CD8-positive, alpha-beta memory T cell (primary cell): ENCODE measurements around the gene AGAP1. TPM values are rescaled to one million over a fixed set of nuclear protein-coding genes. Genes with fewer than 3 reads are reported as not detected.

Experiments
- CTCF ChIA-PET: fragments of 350-600 bp; sonication (Branson Sonifier 250); formaldehyde crosslinking; loops from one replicate; lab custom pipeline; 2021; ENCODE audit warnings: antibody characterized with exemption; lab: Charles Lee
- POLR2A ChIA-PET: fragments of 350-600 bp; sonication (Branson Sonifier 250); formaldehyde crosslinking; loops from one replicate; lab custom pipeline; 2021; ENCODE audit warnings: antibody characterized with exemption; lab: Charles Lee
- DNase-seq, 5 donors: peaks; one replicate each; pipeline versions ENCODE4 v3.0.0 to v3.0.0-alpha.2; 2020 to 2022; ENCODE audit warnings: mixed read lengths in 1 of 5
- H3K27ac ChIP-seq: one replicate; pipeline ENCODE4 v1.7.0; 2013; ENCODE audit warnings: low read depth, mild to moderate bottlenecking, low read length, moderate library complexity
- H3K27me3 ChIP-seq: 2 replicates; pipeline ENCODE4 v1.7.0; 2013; ENCODE audit warnings: low read length, mild to moderate bottlenecking; ENCODE audit not compliant: insufficient read depth, poor library complexity, severe bottlenecking
- H3K36me3 ChIP-seq: 2 replicates; pipeline ENCODE4 v1.7.0; 2013; ENCODE audit warnings: mild to moderate bottlenecking, low read length, moderate library complexity; ENCODE audit not compliant: insufficient read depth
- H3K4me1 ChIP-seq: 2 replicates; pipeline ENCODE4 v1.7.0; 2013; ENCODE audit warnings: mild to moderate bottlenecking, low read length, moderate library complexity; ENCODE audit not compliant: insufficient read depth
- H3K4me3 ChIP-seq: 2 replicates; pipeline ENCODE4 v1.7.0; 2013; ENCODE audit warnings: mild to moderate bottlenecking, low read length
- H3K9me3 ChIP-seq: 2 replicates; pipeline ENCODE4 v1.7.0; 2013; ENCODE audit warnings: mild to moderate bottlenecking, low read length
- H3K27ac Mint-ChIP-seq, 8 donors: one replicate each; pipeline ENCODE4 v1.8.0; 2020 to 2021; ENCODE audit warnings: mixed read lengths in 8 of 8, mild to moderate bottlenecking in 6 of 8, inconsistent platforms in 3 of 8, moderate library complexity in 3 of 8
- H3K27me3 Mint-ChIP-seq, 2 donors: one replicate each; pipeline ENCODE4 v1.8.0; 2020 to 2021; ENCODE audit warnings: mixed read lengths in 2 of 2, mild to moderate bottlenecking in 1 of 2, moderate library complexity in 1 of 2
- H3K36me3 Mint-ChIP-seq, 3 donors: one replicate each; pipeline ENCODE4 v1.8.0; 2020 to 2021; ENCODE audit warnings: mixed read lengths in 3 of 3, inconsistent platforms in 1 of 3, mild to moderate bottlenecking in 1 of 3
- H3K4me1 Mint-ChIP-seq, 3 donors: one replicate each; pipeline ENCODE4 v1.8.0; 2020 to 2021; ENCODE audit warnings: mixed read lengths in 3 of 3, inconsistent platforms in 1 of 3, mild to moderate bottlenecking in 1 of 3
- H3K4me3 Mint-ChIP-seq, 7 donors: one replicate each; pipeline ENCODE4 v1.8.0; 2020 to 2021; ENCODE audit warnings: mixed read lengths in 7 of 7, mild to moderate bottlenecking in 6 of 7, moderate library complexity in 4 of 7, inconsistent platforms in 2 of 7
- H3K9me3 Mint-ChIP-seq, 5 donors: one replicate each; pipeline ENCODE4 v1.8.0; 2020 to 2022; ENCODE audit warnings: mixed read lengths in 5 of 5, mild to moderate bottlenecking in 3 of 5, moderate library complexity in 2 of 5, inconsistent platforms in 1 of 5
- polyA plus RNA-seq: library from polyadenylated mRNA; unstranded; fragments of 300-500 nt; fragmentation: Illumina TruSeq; gene quantifications from one replicate; pipeline ENCODE4 v1.2.3, GENCODE V29; 2021
- total RNA-seq, 2 experiments: library from RNA; stranded (reverse); gene quantifications; one replicate each; pipeline ENCODE4 v1.2.3, GENCODE V29; 2021

AGAP1 gene
- total and polyA plus RNA-seq, 3 experiments from 2014 or later: 1.2 to 3.3 (median 2.7) TPM

- Mint-ChIP-seq H3K27me3 (peaks cover 62 to 69% of the 10 kb centered on the region in 2 donors), H3K27ac (no peak overlapping the region), H3K36me3 (no peaks in the 10 kb centered on the region), H3K9me3 (peaks cover 0 to 3% (median 0%) of the 10 kb centered on the region in 5 donors), H3K4me3 (peak overlapping the region in 1 of 7 donors; percentile 13), H3K4me1 (peaks cover 0 to 3% (median 2%) of the 10 kb centered on the region in 3 donors)
- no peaks in the 10 kb centered on the region for H3K36me3 ChIP-seq
- no peak overlapping the region for H3K4me3 ChIP-seq
- peaks cover 30% of the 10 kb centered on the region for H3K27me3 ChIP-seq
- no peaks in the 10 kb centered on the region for H3K9me3 ChIP-seq
- no peak overlapping the region for H3K27ac ChIP-seq
- DNase-seq: no peak
- no peaks in the 10 kb centered on the region for H3K4me1 ChIP-seq
- POLR2A ChIA-PET: no interaction called here
- CTCF ChIA-PET: interaction anchor here (0.7 kb wide), 1 partner anchor 1218 kb away, joined by 3 read pairs; no protein-coding TSS in a partner anchor
Measured at GRCh38 chr2:236172255-236173035, 678.6 kb downstream of the AGAP1 start.

DNA sequence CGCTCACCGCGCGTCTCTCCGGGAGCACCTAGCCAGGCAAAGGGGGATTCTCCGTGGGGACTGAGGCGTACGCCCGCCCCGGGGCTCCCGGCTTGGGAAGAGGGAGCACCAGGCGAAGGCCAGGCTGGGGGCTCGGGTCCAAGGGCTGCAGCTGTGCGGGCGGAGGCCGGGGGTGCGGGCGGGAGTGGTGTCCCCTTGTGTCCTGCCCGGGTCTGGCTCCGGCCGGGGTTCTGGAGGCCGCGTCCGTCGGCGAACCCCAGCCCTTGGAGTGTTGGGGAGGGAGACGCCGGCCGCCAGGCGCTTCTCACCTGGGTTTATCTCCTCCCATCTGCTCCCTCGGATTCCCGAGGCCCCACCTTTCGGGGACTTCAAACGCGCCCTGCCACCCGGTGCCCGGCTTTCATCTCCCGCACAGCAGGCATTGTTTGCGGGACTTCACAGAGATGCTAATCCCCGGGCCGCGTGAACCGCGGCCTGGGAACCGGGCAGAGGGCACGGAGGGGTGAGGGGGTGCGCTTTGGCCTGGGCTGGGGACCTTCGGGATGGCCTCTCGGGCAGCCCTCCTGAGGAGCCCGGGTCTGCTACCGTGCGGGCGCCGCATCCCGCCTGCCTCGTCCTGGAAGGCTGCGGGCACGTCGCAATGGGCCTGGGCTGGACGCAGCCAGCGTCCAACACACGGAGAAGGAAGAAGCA, 679.3 kb downstream of the AGAP1 start:
- Histone ChIP-seq H3K27ac (no peak overlapping the region), H3K27me3 (peaks cover 30% of the 10 kb centered on the region)
- H3K4me3 Mint-ChIP-seq: no peak overlapping the region

GRCh38 chr2:236173729-236174607, 680.1 kb downstream of the AGAP1 start:
- no peaks in the 10 kb centered on the region for H3K36me3 ChIP-seq
- no peak overlapping the region for H3K27ac ChIP-seq
- Mint-ChIP-seq H3K27ac (no peak overlapping the region), H3K9me3 (peaks cover 0 to 3% (median 0%) of the 10 kb centered on the region in 5 donors), H3K4me1 (peaks cover 5 to 6% (median 5%) of the 10 kb centered on the region in 3 donors), H3K27me3 (peaks cover 66 to 74% of the 10 kb centered on the region in 2 donors), H3K4me3 (no peak overlapping the region), H3K36me3 (no peaks in the 10 kb centered on the region)
- peaks cover 36% of the 10 kb centered on the region for H3K27me3 ChIP-seq
- no peak for DNase-seq
- H3K9me3 ChIP-seq: no peaks in the 10 kb centered on the region
- H3K4me1 ChIP-seq: no peaks in the 10 kb centered on the region
- CTCF ChIA-PET: no interaction called here
- POLR2A ChIA-PET: no interaction called here
- no peak overlapping the region for H3K4me3 ChIP-seq

More for the DNA sequence above, 679.3 kb downstream of the AGAP1 start:
- Histone ChIP-seq H3K4me3 (no peak overlapping the region), H3K9me3 (no peaks in the 10 kb centered on the region), H3K4me1 (no peaks in the 10 kb centered on the region), H3K36me3 (no peaks in the 10 kb centered on the region)
- H3K4me1 Mint-ChIP-seq: peaks cover 1 to 3% (median 2%) of the 10 kb centered on the region in 3 donors
- CTCF ChIA-PET: no interaction called here
- no peaks in the 10 kb centered on the region for H3K36me3 Mint-ChIP-seq
- H3K9me3 Mint-ChIP-seq: peaks cover 0 to 3% (median 0%) of the 10 kb centered on the region in 5 donors
- no peak for DNase-seq
- H3K27me3 Mint-ChIP-seq: peaks cover 62 to 73% of the 10 kb centered on the region in 2 donors
- H3K27ac Mint-ChIP-seq: no peak overlapping the region
- POLR2A ChIA-PET: no interaction called here

DNA sequence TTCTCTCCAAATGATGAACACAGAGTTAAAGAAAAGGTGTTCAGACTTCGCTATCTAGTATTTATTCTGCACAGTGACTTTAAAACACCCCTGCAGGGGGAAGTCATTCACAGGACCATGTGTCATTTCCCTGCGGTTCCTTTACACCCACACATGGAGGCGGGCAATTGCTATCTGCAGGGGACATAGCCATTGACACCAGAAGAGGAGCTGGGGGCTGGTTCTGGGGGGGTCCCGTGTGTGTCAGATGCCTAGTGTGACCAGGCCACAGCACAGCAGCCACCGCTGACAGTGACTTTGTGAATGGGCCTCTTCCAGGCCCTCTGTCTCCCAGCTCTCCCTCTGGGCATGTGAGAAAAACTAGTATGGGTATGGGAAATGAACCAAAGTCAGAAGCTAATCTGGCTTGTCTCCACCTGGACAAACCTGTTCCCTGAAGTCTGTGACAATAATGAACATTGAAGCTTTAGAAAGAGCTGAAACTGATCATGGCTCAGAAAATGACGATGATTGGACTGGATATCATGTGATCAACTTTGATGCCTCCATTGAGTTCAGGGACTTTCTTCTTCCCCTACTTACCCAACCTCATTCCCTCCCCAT, 681.8 kb downstream of the AGAP1 start:
- Mint-ChIP-seq H3K4me3 (no peak overlapping the region), H3K27ac (no peak overlapping the region), H3K4me1 (peaks cover 9 to 15% (median 13%) of the 10 kb centered on the region in 3 donors), H3K27me3 (peaks cover 60 to 71% of the 10 kb centered on the region in 2 donors), H3K9me3 (peaks cover 0 to 5% (median 0%) of the 10 kb centered on the region in 5 donors), H3K36me3 (no peaks in the 10 kb centered on the region)
- no peak for DNase-seq
- CTCF ChIA-PET: no interaction called here
- Histone ChIP-seq H3K27ac (no peak overlapping the region), H3K27me3 (peaks cover 32% of the 10 kb centered on the region), H3K4me3 (no peak overlapping the region), H3K4me1 (no peaks in the 10 kb centered on the region), H3K9me3 (no peaks in the 10 kb centered on the region), H3K36me3 (no peaks in the 10 kb centered on the region)
- POLR2A ChIA-PET: no interaction called here

DNA sequence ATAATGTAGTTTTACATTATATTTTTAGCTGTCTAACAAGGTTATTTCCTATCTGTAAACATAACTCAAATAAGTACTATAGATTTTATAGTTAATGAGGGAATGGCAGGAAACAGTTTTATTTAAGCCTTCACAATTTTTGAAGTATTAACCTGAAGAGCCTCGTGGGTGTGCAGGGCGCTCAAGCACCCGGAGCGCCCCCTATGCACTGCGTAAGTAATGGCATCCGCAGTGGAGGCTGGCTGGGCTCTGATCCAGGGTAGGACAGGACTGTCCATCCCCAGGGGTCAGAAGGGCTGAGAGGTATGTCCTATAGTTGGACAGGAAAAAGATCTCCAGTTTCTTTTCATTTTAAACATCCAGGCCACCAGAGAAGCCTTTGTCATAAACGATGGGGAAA, 682.6 kb downstream of the AGAP1 start:
- CTCF ChIA-PET: no interaction called here
- DNase-seq: no peak
- peaks cover 57 to 71% of the 10 kb centered on the region in 2 donors for H3K27me3 Mint-ChIP-seq
- no peaks in the 10 kb centered on the region for H3K9me3 ChIP-seq
- no peak overlapping the region for H3K27ac ChIP-seq
- H3K4me1 ChIP-seq: no peaks in the 10 kb centered on the region
- H3K27ac Mint-ChIP-seq: no peak overlapping the region
- no peak overlapping the region for H3K4me3 ChIP-seq
- H3K9me3 Mint-ChIP-seq: peaks cover 0 to 5% (median 0%) of the 10 kb centered on the region in 5 donors
- H3K27me3 ChIP-seq: peaks cover 26% of the 10 kb centered on the region
- POLR2A ChIA-PET: no interaction called here
- peak overlapping the region in 1 of 7 donors; percentile 44 for H3K4me3 Mint-ChIP-seq
- no peaks in the 10 kb centered on the region for H3K36me3 ChIP-seq
- H3K4me1 Mint-ChIP-seq: peaks cover 9 to 19% (median 13%) of the 10 kb centered on the region in 3 donors
- no peaks in the 10 kb centered on the region for H3K36me3 Mint-ChIP-seq

GRCh38 chr2:236176951-236177350, 683.1 kb downstream of the AGAP1 start:
- Histone ChIP-seq H3K27ac (no peak overlapping the region), H3K9me3 (no peaks in the 10 kb centered on the region), H3K27me3 (peaks cover 21% of the 10 kb centered on the region), H3K4me3 (no peak overlapping the region), H3K4me1 (no peaks in the 10 kb centered on the region), H3K36me3 (no peaks in the 10 kb centered on the region)
- ChIA-PET CTCF (no interaction called here), POLR2A (no interaction called here)
- no peak overlapping the region for H3K27ac Mint-ChIP-seq
- H3K9me3 Mint-ChIP-seq: peaks cover 0 to 5% (median 0%) of the 10 kb centered on the region in 5 donors
- H3K4me3 Mint-ChIP-seq: no peak overlapping the region
- DNase-seq: no peak
- H3K27me3 Mint-ChIP-seq: peaks cover 53 to 70% of the 10 kb centered on the region in 2 donors
- peaks cover 9 to 18% (median 13%) of the 10 kb centered on the region in 3 donors for H3K4me1 Mint-ChIP-seq
- no peaks in the 10 kb centered on the region for H3K36me3 Mint-ChIP-seq

- no peak overlapping the region for H3K27ac ChIP-seq
- Mint-ChIP-seq H3K27me3 (peaks cover 50 to 72% of the 10 kb centered on the region in 2 donors), H3K4me1 (peaks cover 6 to 15% (median 13%) of the 10 kb centered on the region in 3 donors), H3K9me3 (peaks cover 0 to 5% (median 0%) of the 10 kb centered on the region in 5 donors), H3K4me3 (peak overlapping the region in 1 of 7 donors; percentile 48), H3K36me3 (no peaks in the 10 kb centered on the region), H3K27ac (no peak overlapping the region)
- POLR2A ChIA-PET: no interaction called here
- no peaks in the 10 kb centered on the region for H3K4me1 ChIP-seq
- H3K27me3 ChIP-seq: peaks cover 16% of the 10 kb centered on the region
- H3K36me3 ChIP-seq: no peaks in the 10 kb centered on the region
- DNase-seq: no peak
- CTCF ChIA-PET: interaction anchor here (1.0 kb wide), 1 partner anchor 10 kb away, joined by 4 read pairs; the partner anchor contains the start of gene GBX2
- no peak overlapping the region for H3K4me3 ChIP-seq
- no peaks in the 10 kb centered on the region for H3K9me3 ChIP-seq
Measured at GRCh38 chr2:236177604-236177966, 683.7 kb downstream of the AGAP1 start.
